GM21447 (cell line): ENCODE data around the gene MEOX2.

ENCODE experiments used
- ATAC-seq: cut with Tn5 transposase; IDR thresholded peaks from one replicate; pipeline ENCODE4 v1.9.1; 2021; ENCODE audit not compliant: unreplicated experiment

Gene MEOX2

DNA sequence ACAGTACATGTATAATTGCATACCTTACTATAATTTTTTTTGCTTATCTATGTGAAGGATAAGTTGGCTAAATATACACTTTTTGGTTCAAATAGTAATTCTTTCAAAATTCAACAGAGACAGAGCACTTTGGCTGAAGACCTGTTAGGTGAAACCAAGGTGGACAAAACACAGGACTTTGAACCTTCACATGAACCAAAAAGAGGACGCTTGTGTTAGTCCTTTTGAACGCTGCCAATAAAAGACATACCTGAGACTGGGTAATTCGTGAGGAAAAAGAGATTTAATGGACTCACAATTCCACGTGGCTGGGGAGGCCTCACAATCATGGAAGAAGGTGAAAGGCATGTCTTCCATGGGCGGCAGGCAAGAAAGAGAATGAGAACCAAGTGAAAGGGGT is 120.0 kb downstream of the MEOX2 start:
- ATAC-seq, result no peak

DNA sequence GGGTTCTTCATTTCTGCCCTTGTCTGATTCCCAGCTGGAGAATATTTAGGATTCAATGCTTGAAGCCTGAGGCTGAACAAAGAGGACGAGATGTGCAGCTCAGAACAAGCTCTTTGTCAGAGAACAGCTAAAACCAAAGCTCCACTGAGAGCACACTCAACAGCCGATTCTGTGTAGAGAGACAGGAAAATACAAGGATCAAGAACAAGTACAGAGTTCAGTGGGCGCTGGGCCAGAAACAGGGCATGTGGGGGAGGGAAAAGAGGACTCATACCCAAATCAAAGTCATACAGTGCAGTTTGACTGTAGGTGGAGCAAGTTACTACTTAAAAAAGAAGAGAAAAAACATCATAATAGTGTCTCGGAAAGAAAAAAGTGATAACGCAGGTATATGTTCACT is 124.6 kb downstream of the MEOX2 start, which contains the start of gene AGMO:
Gene AGMO, minus strand, starts transcription at position 181 of the 400 bp plus-strand sequence.
- no peak for ATAC-seq
